Measurements from ENCODE around the gene ASXL1. TPM values are rescaled to one million over a fixed set of nuclear protein-coding genes. Genes with fewer than 3 reads are reported as not detected.

ASXL1 gene
- total and polyA plus RNA-seq, 2 donors (not counting 1 experiment from before 2014, with no cell fraction given) = 93.0 to 180 TPM

DNA sequence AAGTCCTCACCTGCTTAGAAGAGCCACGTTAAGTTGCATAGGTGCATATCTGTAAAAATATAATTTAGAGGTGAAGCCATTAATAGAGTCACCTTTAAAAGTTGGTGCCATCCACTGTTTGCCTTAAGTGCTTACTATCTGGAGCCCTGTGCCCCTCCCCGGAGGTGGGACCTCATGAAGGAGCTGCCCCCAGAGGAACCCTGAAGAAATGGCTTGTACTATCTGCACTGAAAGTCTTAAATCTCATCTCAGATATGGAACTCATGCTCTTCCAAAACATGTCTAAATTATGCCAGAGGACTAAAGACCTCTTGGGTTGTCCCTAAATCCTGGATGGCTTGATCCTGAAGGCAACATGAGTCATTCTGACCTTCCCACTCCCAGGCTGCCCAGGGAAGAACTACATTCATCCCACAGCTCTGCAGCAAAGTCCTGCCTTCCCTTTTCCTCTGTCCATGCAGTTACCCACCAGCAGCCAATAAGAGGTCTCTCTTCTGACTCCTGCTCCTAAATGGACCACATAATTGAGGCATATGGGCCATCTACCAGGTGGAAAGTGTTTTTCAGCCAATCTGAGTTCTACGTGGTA lies 85.3 kb downstream of the ASXL1 start:
- H3K36me3 ChIP-seq (replicated peaks in 1 of 2; ENCODE audit: control extremely low read depth in 1 of 2, control insufficient read depth in 1 of 2, extremely low read depth in 1 of 2, insufficient read depth in 2 of 2, low read length in 1 of 2) = peaks cover 0 to 31% of the 10 kb centered on the region in 2 experiments
- no peak overlapping the region for H2AFZ ChIP-seq (ENCODE audit: insufficient read depth, low read depth, low read length, poor library complexity, severe bottlenecking)
- CTCF ChIA-PET = no interaction called here
- Mint-ChIP-seq H3K4me1 (peaks cover 31% of the 10 kb centered on the region), H3K9me3 (ENCODE audit: insufficient read depth) (no peaks in the 10 kb centered on the region), H3K4me3 (peak overlapping the region; percentile 14), H3K27me3 (no peaks in the 10 kb centered on the region), H3K27ac (peak overlapping the region; percentile 50)
- H3K27ac ChIP-seq (ENCODE audit: low read length in 2 of 2) = peak overlapping the region; percentile 13 to 17
- no peaks in the 10 kb centered on the region for H3K27me3 ChIP-seq (replicated peaks in 1 of 4; ENCODE audit: control extremely low read depth in 1 of 4, control insufficient read depth in 3 of 4, insufficient read depth in 4 of 4, low read length in 3 of 4)
- peaks cover 23 to 42% of the 10 kb centered on the region in 2 donors for H3K4me1 ChIP-seq (ENCODE audit: control insufficient read depth in 2 of 2, insufficient read depth in 2 of 2, low read length in 2 of 2)
- H3K4me2 ChIP-seq (replicated peaks; ENCODE audit: low read depth, low read length, poor library complexity, severe bottlenecking) = peak overlapping the region; percentile 28
- H3K79me2 ChIP-seq (ENCODE audit: control insufficient read depth, insufficient read depth, low read length) = no peaks in the 10 kb centered on the region
- WGBS (ENCODE audit: insufficient coverage) = 51% methylated on average over 2 of the region's 3 CpGs
- TF ChIP-seq EZH2 (IDR thresholded peaks at IDR 0.05; ENCODE audit: borderline replicate concordance, insufficient read depth, low read depth, low read length, poor library complexity, severe bottlenecking) = no peak
- TF ChIP-seq, protein P1, sequence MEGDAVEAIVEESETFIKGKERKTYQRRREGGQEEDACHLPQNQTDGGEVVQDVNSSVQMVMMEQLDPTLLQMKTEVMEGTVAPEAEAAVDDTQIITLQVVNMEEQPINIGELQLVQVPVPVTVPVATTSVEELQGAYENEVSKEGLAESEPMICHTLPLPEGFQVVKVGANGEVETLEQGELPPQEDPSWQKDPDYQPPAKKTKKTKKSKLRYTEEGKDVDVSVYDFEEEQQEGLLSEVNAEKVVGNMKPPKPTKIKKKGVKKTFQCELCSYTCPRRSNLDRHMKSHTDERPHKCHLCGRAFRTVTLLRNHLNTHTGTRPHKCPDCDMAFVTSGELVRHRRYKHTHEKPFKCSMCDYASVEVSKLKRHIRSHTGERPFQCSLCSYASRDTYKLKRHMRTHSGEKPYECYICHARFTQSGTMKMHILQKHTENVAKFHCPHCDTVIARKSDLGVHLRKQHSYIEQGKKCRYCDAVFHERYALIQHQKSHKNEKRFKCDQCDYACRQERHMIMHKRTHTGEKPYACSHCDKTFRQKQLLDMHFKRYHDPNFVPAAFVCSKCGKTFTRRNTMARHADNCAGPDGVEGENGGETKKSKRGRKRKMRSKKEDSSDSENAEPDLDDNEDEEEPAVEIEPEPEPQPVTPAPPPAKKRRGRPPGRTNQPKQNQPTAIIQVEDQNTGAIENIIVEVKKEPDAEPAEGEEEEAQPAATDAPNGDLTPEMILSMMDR (IDR thresholded peaks at IDR 0.05) = no peak
- H4K20me1 ChIP-seq (ENCODE audit: control insufficient read depth, insufficient read depth, low read length, poor library complexity, severe bottlenecking) = peaks cover 6% of the 10 kb centered on the region
- no peaks in the 10 kb centered on the region for H3K9me3 ChIP-seq (ENCODE audit: control extremely low read depth in 1 of 3, control insufficient read depth in 2 of 3, insufficient read depth in 1 of 3, low read length in 2 of 3)
- intact Hi-C loops (cut with micrococcal nuclease) = no loop called here
- no peak for DNase-seq
- H3K4me3 ChIP-seq (ENCODE audit: control extremely low read depth in 1 of 5, extremely low read depth in 1 of 5, insufficient read depth in 1 of 5, low read depth in 2 of 5, low read length in 4 of 5) = no peak overlapping the region
- no peak for ATAC-seq (ENCODE audit: low read depth)
- H3K9ac ChIP-seq (ENCODE audit: low read length) = peak overlapping the region; percentile 19
- POLR2A ChIA-PET = no interaction called here

DNA sequence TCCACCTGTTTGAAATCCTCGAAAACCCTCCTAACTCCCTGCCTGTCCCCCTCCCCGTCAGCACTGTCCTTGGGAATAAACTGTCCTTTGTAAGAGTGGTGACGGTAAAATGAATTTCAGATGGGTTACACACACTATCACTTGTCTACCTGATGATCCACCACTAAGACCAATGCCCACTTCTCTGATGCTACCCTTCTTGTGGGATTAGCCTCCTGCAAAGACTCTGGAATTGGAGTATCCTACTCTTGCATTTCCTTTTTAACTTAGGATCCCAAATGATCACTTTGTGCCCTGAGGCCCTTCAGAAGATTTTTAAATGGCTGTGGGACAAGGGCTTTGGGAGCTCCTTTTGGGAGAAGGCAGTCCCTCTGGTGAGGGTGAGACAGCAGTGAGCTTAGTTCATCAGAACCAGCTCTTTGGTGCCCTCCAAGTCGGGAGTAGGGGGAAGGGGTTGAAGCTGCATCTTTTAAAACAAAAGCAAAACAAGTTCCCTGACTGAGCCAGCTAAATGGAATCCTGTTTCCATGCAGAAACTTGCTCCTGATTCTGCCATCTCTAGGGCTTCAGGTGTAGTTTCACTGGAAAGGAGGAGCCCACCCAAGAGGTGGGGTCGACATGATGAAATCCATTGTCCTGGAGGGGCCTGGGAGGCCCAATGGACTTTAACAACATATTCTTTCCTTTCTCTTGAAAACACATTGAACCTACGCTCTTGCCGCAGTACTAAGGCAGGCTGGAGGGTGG lies 86.5 kb downstream of the ASXL1 start:
- Histone ChIP-seq H3K9ac (ENCODE audit: low read length) (no peak overlapping the region), H3K27ac (ENCODE audit: low read length in 2 of 2) (peak overlapping the region in 1 of 2 donors; percentile 28), H3K4me3 (ENCODE audit: control extremely low read depth in 1 of 5, extremely low read depth in 1 of 5, insufficient read depth in 1 of 5, low read depth in 2 of 5, low read length in 4 of 5) (no peak overlapping the region), H3K79me2 (ENCODE audit: control insufficient read depth, insufficient read depth, low read length) (no peaks in the 10 kb centered on the region), H3K9me3 (ENCODE audit: control extremely low read depth in 1 of 3, control insufficient read depth in 2 of 3, insufficient read depth in 1 of 3, low read length in 2 of 3) (no peaks in the 10 kb centered on the region), H3K27me3 (replicated peaks in 1 of 4; ENCODE audit: control extremely low read depth in 1 of 4, control insufficient read depth in 3 of 4, insufficient read depth in 4 of 4, low read length in 3 of 4) (no peaks in the 10 kb centered on the region), H2AFZ (ENCODE audit: insufficient read depth, low read depth, low read length, poor library complexity, severe bottlenecking) (no peak overlapping the region), H4K20me1 (ENCODE audit: control insufficient read depth, insufficient read depth, low read length, poor library complexity, severe bottlenecking) (peaks cover 6% of the 10 kb centered on the region), H3K36me3 (replicated peaks in 1 of 2; ENCODE audit: control extremely low read depth in 1 of 2, control insufficient read depth in 1 of 2, extremely low read depth in 1 of 2, insufficient read depth in 2 of 2, low read length in 1 of 2) (peaks cover 0 to 20% of the 10 kb centered on the region in 2 experiments), H3K4me1 (ENCODE audit: control insufficient read depth in 2 of 2, insufficient read depth in 2 of 2, low read length in 2 of 2) (peaks cover 23 to 42% of the 10 kb centered on the region in 2 donors), H3K4me2 (replicated peaks; ENCODE audit: low read depth, low read length, poor library complexity, severe bottlenecking) (no peak overlapping the region)
- H3K9me3 Mint-ChIP-seq (ENCODE audit: insufficient read depth) = no peaks in the 10 kb centered on the region
- ATAC-seq (ENCODE audit: low read depth) (no peak), DNase-seq (no peak)
- peaks cover 31% of the 10 kb centered on the region for H3K4me1 Mint-ChIP-seq
- WGBS (ENCODE audit: insufficient coverage) = no CpG with 5 or more reads among the region's 7 CpGs
- TF ChIP-seq, protein P1 (IDR thresholded peaks at IDR 0.05) = no peak
- no peak for TF ChIP-seq EZH2 (IDR thresholded peaks at IDR 0.05; ENCODE audit: borderline replicate concordance, insufficient read depth, low read depth, low read length, poor library complexity, severe bottlenecking)
- POLR2A ChIA-PET = no interaction called here
- H3K27ac Mint-ChIP-seq = peak overlapping the region; percentile 20
- H3K4me3 Mint-ChIP-seq = no peak overlapping the region
- CTCF ChIA-PET = interaction anchor here (1.1 kb wide), 1 partner anchor 10 kb away, joined by 4 read pairs; no protein-coding TSS in a partner anchor
- no peaks in the 10 kb centered on the region for H3K27me3 Mint-ChIP-seq
- intact Hi-C loops (cut with micrococcal nuclease) = no loop called here
